H9 (cell line): ENCODE measurements around the gene BRAF. TPM values are rescaled to one million over a fixed set of nuclear protein-coding genes. Genes with fewer than 3 reads are reported as not detected.

Experiments
- DNase-seq: peaks from one replicate; pipeline ENCODE4 v3.0.0-alpha.2; 2017
- H2AFZ ChIP-seq: one replicate; pipeline ENCODE4 v1.6.1; 2013; ENCODE audit warnings: mild to moderate bottlenecking, low read length, control low read depth, moderate library complexity
- H2AK5ac ChIP-seq: 2 replicates; pipeline ENCODE4 v1.6.1; 2013; ENCODE audit warnings: low read length, control low read depth, mixed read lengths; ENCODE audit not compliant: insufficient read length
- H2BK120ac ChIP-seq: one replicate; pipeline ENCODE4 v1.6.1; 2013; ENCODE audit warnings: low read depth, mild to moderate bottlenecking, low read length, control low read depth, inconsistent platforms; ENCODE audit not compliant: poor library complexity, severe bottlenecking
- H2BK12ac ChIP-seq: 2 replicates; pipeline ENCODE4 v1.6.1; 2013; ENCODE audit warnings: low read length, control low read depth, mixed read lengths, low read depth; ENCODE audit not compliant: insufficient read length
- H2BK15ac ChIP-seq: 2 replicates; pipeline ENCODE4 v1.6.1; 2013; ENCODE audit warnings: low read depth, low read length, control low read depth
- H2BK20ac ChIP-seq: one replicate; pipeline ENCODE4 v1.6.1; 2013; ENCODE audit warnings: low read depth, mild to moderate bottlenecking, low read length, control low read depth, inconsistent platforms; ENCODE audit not compliant: poor library complexity, severe bottlenecking
- H2BK5ac ChIP-seq: 2 replicates; pipeline ENCODE4 v1.6.1; 2013; ENCODE audit warnings: low read length, control low read depth, mixed read lengths; ENCODE audit not compliant: insufficient read length
- H3K14ac ChIP-seq: 2 replicates; pipeline ENCODE4 v1.6.1; 2013; ENCODE audit warnings: low read length, control low read depth; ENCODE audit not compliant: insufficient read depth
- H3K18ac ChIP-seq: 2 replicates; pipeline ENCODE4 v1.6.1; 2013; ENCODE audit warnings: low read depth, mild to moderate bottlenecking, mixed read lengths, low read length, control low read depth; ENCODE audit not compliant: insufficient read length
- H3K23ac ChIP-seq: 2 replicates; pipeline ENCODE4 v1.6.1; 2013; ENCODE audit warnings: low read length, control low read depth, mixed read lengths, low read depth; ENCODE audit not compliant: insufficient read length
- H3K23me2 ChIP-seq: 2 replicates; pipeline ENCODE4 v1.6.1; 2013; ENCODE audit warnings: low read depth, mild to moderate bottlenecking, mixed read lengths, low read length, control low read depth; ENCODE audit not compliant: insufficient read length, poor library complexity, severe bottlenecking
- H3K27ac ChIP-seq: 2 replicates; pipeline ENCODE4 v1.5.1; 2013; ENCODE audit warnings: low read length, control low read depth, mixed read lengths, low read depth; ENCODE audit not compliant: insufficient read length
- H3K27me3 ChIP-seq: 2 replicates; pipeline ENCODE4 v1.6.1; 2013; ENCODE audit warnings: low read length, control low read depth, inconsistent platforms; ENCODE audit not compliant: insufficient read depth
- H3K4ac ChIP-seq: 2 replicates; pipeline ENCODE4 v1.6.1; 2013; ENCODE audit warnings: low read depth, mild to moderate bottlenecking, control low read depth, inconsistent platforms, low read length, moderate library complexity
- H3K4me1 ChIP-seq: 2 replicates; pipeline ENCODE4 v1.6.1; 2013; ENCODE audit warnings: low read length, control low read depth, inconsistent platforms; ENCODE audit not compliant: insufficient read depth
- H3K4me2 ChIP-seq: 2 replicates; pipeline ENCODE4 v1.6.1; 2013; ENCODE audit warnings: low read length, control low read depth, mixed read lengths; ENCODE audit not compliant: insufficient read length, insufficient read depth
- H3K56ac ChIP-seq: 2 replicates; pipeline ENCODE4 v1.6.1; 2013; ENCODE audit warnings: low read depth, mild to moderate bottlenecking, mixed read lengths, low read length, control low read depth; ENCODE audit not compliant: insufficient read length
- H3K79me1 ChIP-seq: 2 replicates; pipeline ENCODE4 v1.6.1; 2013; ENCODE audit warnings: low read depth, mild to moderate bottlenecking, moderate library complexity, low read length, control low read depth, inconsistent platforms; ENCODE audit not compliant: insufficient read depth, poor library complexity, severe bottlenecking
- H3K79me2 ChIP-seq: 2 replicates; pipeline ENCODE4 v1.6.1; 2013; ENCODE audit warnings: low read length, control low read depth, inconsistent platforms; ENCODE audit not compliant: insufficient read depth
- H3K9ac ChIP-seq: 2 replicates; pipeline ENCODE4 v1.6.1; 2013; ENCODE audit warnings: low read length, control low read depth, mixed read lengths; ENCODE audit not compliant: insufficient read length; ENCODE audit errors: extremely low read depth
- H3K9me3 ChIP-seq: one replicate; pipeline ENCODE4 v1.6.1; 2013; ENCODE audit warnings: low read depth, low read length, inconsistent platforms; ENCODE audit not compliant: control insufficient read depth
- H3T11ph ChIP-seq: one replicate; pipeline ENCODE4 v1.6.1; 2013; ENCODE audit warnings: mild to moderate bottlenecking, low read length, control low read depth, inconsistent platforms
- H4K20me1 ChIP-seq: one replicate; pipeline ENCODE4 v1.6.1; 2013; ENCODE audit not compliant: control insufficient read depth, insufficient read length, insufficient read depth
- H4K5ac ChIP-seq: 2 replicates; pipeline ENCODE4 v1.6.1; 2013; ENCODE audit warnings: low read depth, mild to moderate bottlenecking, mixed read lengths, low read length, control low read depth; ENCODE audit not compliant: insufficient read length
- H4K8ac ChIP-seq: replicated peaks from 2 replicates; pipeline ENCODE4 v1.6.1; 2013; ENCODE audit warnings: low read length, control low read depth, mixed read lengths, low read depth; ENCODE audit not compliant: insufficient read length
- H4K91ac ChIP-seq: 2 replicates; pipeline ENCODE4 v1.6.1; 2013; ENCODE audit warnings: low read depth, mild to moderate bottlenecking, moderate library complexity, mixed read lengths, low read length, control low read depth; ENCODE audit not compliant: insufficient read length
- H3K27ac Mint-ChIP-seq, 3 experiments: 2 replicates in 2 of 3; 3 replicates in 1 of 3; pipeline ENCODE4 v1.8.0; 2020 to 2021; ENCODE audit warnings: mixed read lengths in 3 of 3, mild to moderate bottlenecking in 1 of 3, moderate library complexity in 1 of 3
- H3K27me3 Mint-ChIP-seq: 2 replicates; pipeline ENCODE4 v1.8.0; 2021; ENCODE audit warnings: low read depth, mild to moderate bottlenecking, moderate library complexity, mixed read lengths
- H3K36me3 Mint-ChIP-seq, 3 experiments: 2 replicates in 2 of 3; 3 replicates in 1 of 3; pipeline ENCODE4 v1.8.0; 2020 to 2021; ENCODE audit warnings: low read depth in 3 of 3, mixed read lengths in 3 of 3; ENCODE audit not compliant: insufficient read depth in 1 of 3
- H3K4me1 Mint-ChIP-seq, 2 experiments: 2 replicates each; pipeline ENCODE4 v1.8.0; 2020; ENCODE audit warnings: mixed read lengths in 2 of 2
- H3K4me3 Mint-ChIP-seq, 2 experiments: 2 replicates in 1 of 2; 3 replicates in 1 of 2; pipeline ENCODE4 v1.8.0; 2020 to 2021; ENCODE audit warnings: mild to moderate bottlenecking in 2 of 2, mixed read lengths in 2 of 2, moderate library complexity in 1 of 2
- H3K9me3 Mint-ChIP-seq, 2 experiments: 2 replicates in 1 of 2; 3 replicates in 1 of 2; pipeline ENCODE4 v1.8.0; 2020; ENCODE audit warnings: mild to moderate bottlenecking in 2 of 2, mixed read lengths in 2 of 2, moderate library complexity in 1 of 2
- CTCF ChIP-seq: fragments of 200-600 bp; sonication (generic); conservative IDR thresholded peaks from 3 replicates; pipeline ENCODE4 v1.8.0; 2021; ENCODE audit warnings: antibody characterized with exemption, mild to moderate bottlenecking
- WGBS: extraction: QIAGEN DNeasy Blood & Tissue Kit; methylation state at CpG from one replicate; pipeline ENCODE4 v1.1.7; 2013; ENCODE audit warnings: missing lambda C conversion rate, low lambda C conversion rate, mixed read lengths; ENCODE audit not compliant: insufficient read length; ENCODE audit errors: extremely low coverage; 5-methylcytosine and 5-hydroxymethylcytosine counted together
- total RNA-seq: library from RNA; stranded (reverse); gene quantifications from 2 replicates; pipeline ENCODE4 v1.2.1, GENCODE V29; 2021

BRAF gene
- total RNA-seq, 1 experiment from 2014 or later = 32.9 TPM

GRCh38 chr7:140911746-140912145 lies 13.0 kb downstream of the BRAF start:
- no peak overlapping the region for H3K4ac ChIP-seq
- H3K27ac ChIP-seq = no peak overlapping the region
- H3K23me2 ChIP-seq = no peaks in the 10 kb centered on the region
- no peak overlapping the region for H2BK20ac ChIP-seq
- peaks cover 3% of the 10 kb centered on the region; the same call in 1 of the 2 replicates for H3K79me2 ChIP-seq
- peaks cover 8% of the 10 kb centered on the region for H3K27me3 Mint-ChIP-seq
- H3K18ac ChIP-seq = no peak overlapping the region
- peaks cover 8% of the 10 kb centered on the region for H3K79me1 ChIP-seq
- TF ChIP-seq CTCF = no peak
- H2BK120ac ChIP-seq = no peak overlapping the region
- H3K56ac ChIP-seq = no peak overlapping the region
- H3T11ph ChIP-seq = no peak overlapping the region
- H3K27me3 ChIP-seq = no peaks in the 10 kb centered on the region; the same call in 1 of the 2 replicates
- DNase-seq = no peak
- no peak overlapping the region for H2AK5ac ChIP-seq
- H4K8ac ChIP-seq = no peak overlapping the region
- no peak overlapping the region for H3K23ac ChIP-seq
- no peaks in the 10 kb centered on the region for H3K9me3 ChIP-seq
- WGBS = no CpG with 5 or more reads among the region's 1 CpG
- H2BK12ac ChIP-seq = no peak overlapping the region
- no peak overlapping the region for H4K91ac ChIP-seq
- H2BK15ac ChIP-seq = no peak overlapping the region
- no peak overlapping the region for H3K4me3 Mint-ChIP-seq
- no peak overlapping the region for H3K9ac ChIP-seq
- no peaks in the 10 kb centered on the region for H4K20me1 ChIP-seq
- no peaks in the 10 kb centered on the region for H3K9me3 Mint-ChIP-seq
- H2AFZ ChIP-seq = no peak overlapping the region
- no peaks in the 10 kb centered on the region; a peak in 1 of 7 replicates for H3K36me3 Mint-ChIP-seq
- H3K4me1 Mint-ChIP-seq = peaks cover 19 to 30% of the 10 kb centered on the region in 2 experiments
- H3K27ac Mint-ChIP-seq = no peak overlapping the region
- no peak overlapping the region for H3K14ac ChIP-seq
- peaks cover 3% of the 10 kb centered on the region; the same call in 1 of the 2 replicates for H3K4me1 ChIP-seq
- no peak overlapping the region for H4K5ac ChIP-seq
- no peak overlapping the region for H2BK5ac ChIP-seq
- H3K4me2 ChIP-seq = no peak overlapping the region
